OCI-LY1 (cell line): Measurements from ENCODE around the gene MROH2B.

Experiments used
- H2AFZ ChIP-seq: fragments of 200-600 bp; sonication (generic), shearing (Covaris generic); 2 replicates; pipeline ENCODE4 v1.6.0; 2014; ENCODE audit warnings: antibody characterized with exemption, mild to moderate bottlenecking, low read length
- H3F3A ChIP-seq: fragments of 200-600 bp; sonication (generic), shearing (Covaris generic); 2 replicates; pipeline ENCODE4 v1.6.0; 2014; ENCODE audit warnings: mild to moderate bottlenecking, antibody characterized with exemption, low read length, moderate library complexity; ENCODE audit not compliant: insufficient read depth
- H3K27ac ChIP-seq: fragments of 200-600 bp; sonication (generic); 2 replicates; pipeline ENCODE4 v1.5.1; 2014; ENCODE audit warnings: low read length, mixed run types, mild to moderate bottlenecking, low read depth; ENCODE audit not compliant: poor library complexity, severe bottlenecking
- H3K27me3 ChIP-seq: fragments of 200-600 bp; sonication (generic); 2 replicates; pipeline ENCODE4 v1.6.0; 2014; ENCODE audit warnings: antibody characterized with exemption, mild to moderate bottlenecking, low read length, moderate library complexity; ENCODE audit not compliant: insufficient read depth
- H3K36me3 ChIP-seq: fragments of 200-600 bp; sonication (generic); 2 replicates; pipeline ENCODE4 v1.6.1; 2014; ENCODE audit warnings: mild to moderate bottlenecking, antibody characterized with exemption, low read length, moderate library complexity, mixed read lengths; ENCODE audit not compliant: insufficient read depth
- H3K4me1 ChIP-seq: fragments of 200-600 bp; sonication (generic); 2 replicates; pipeline ENCODE4 v1.5.1; 2014; ENCODE audit warnings: mild to moderate bottlenecking, low read length, moderate library complexity; ENCODE audit not compliant: insufficient read depth, severe bottlenecking
- H3K4me2 ChIP-seq: fragments of 200-600 bp; sonication (generic), shearing (Covaris generic); 2 replicates; pipeline ENCODE4 v1.6.1; 2014; ENCODE audit warnings: low read length
- H3K4me3 ChIP-seq: fragments of 200-600 bp; sonication (generic); 2 replicates; pipeline ENCODE4 v1.5.1; 2014; ENCODE audit warnings: low read length, low read depth, mild to moderate bottlenecking, mixed read lengths; ENCODE audit not compliant: poor library complexity, severe bottlenecking
- H3K79me2 ChIP-seq: fragments of 200-600 bp; shearing (Covaris generic); 2 replicates; pipeline ENCODE4 v1.6.1; 2016; ENCODE audit warnings: mixed run types, low read length, mixed read lengths; ENCODE audit not compliant: insufficient read depth
- H3K9ac ChIP-seq: fragments of 200-600 bp; sonication (generic), shearing (Covaris generic); 2 replicates; pipeline ENCODE4 v1.6.1; 2014; ENCODE audit warnings: mild to moderate bottlenecking, low read length, mixed read lengths
- H3K9me2 ChIP-seq: fragments of 200-600 bp; sonication (generic), shearing (Covaris generic); 2 replicates; pipeline ENCODE4 v1.6.1; 2014; ENCODE audit warnings: low read depth, mild to moderate bottlenecking, low read length, mixed read lengths
- H3K9me3 ChIP-seq: fragments of 200-600 bp; shearing (Covaris generic); 2 replicates; pipeline ENCODE4 v1.6.1; 2014; ENCODE audit warnings: low read length, mixed read lengths
- H4K20me1 ChIP-seq: fragments of 200-600 bp; sonication (generic), shearing (Covaris generic); 2 replicates; pipeline ENCODE4 v1.6.0; 2016; ENCODE audit warnings: mild to moderate bottlenecking, low read length; ENCODE audit not compliant: insufficient read depth
- CTCF ChIP-seq: fragments of 200-600 bp; sonication (generic), shearing (Covaris generic); IDR thresholded peaks from 2 replicates; pipeline ENCODE4 v1.5.1; 2017; ENCODE audit warnings: mild to moderate bottlenecking, antibody characterized with exemption, low read length, moderate library complexity, mixed read lengths
- EZH2 ChIP-seq: fragments of 200-600 bp; sonication (generic), shearing (Covaris generic); IDR thresholded peaks from 2 replicates; pipeline ENCODE4 v1.8.0; 2017; ENCODE audit warnings: borderline replicate concordance, mixed run types, mild to moderate bottlenecking, antibody characterized with exemption, low read length, moderate library complexity, mixed read lengths

Gene MROH2B

GRCh38 chr5:41004931-41005330 lies 66.2 kb downstream of the MROH2B start:
- Histone ChIP-seq H3F3A (no peaks in the 10 kb centered on the region), H4K20me1 (no peaks in the 10 kb centered on the region), H3K9me2 (no peaks in the 10 kb centered on the region), H3K27ac (no peak overlapping the region), H3K4me1 (no peaks in the 10 kb centered on the region), H3K4me3 (no peak overlapping the region), H3K27me3 (no peaks in the 10 kb centered on the region), H3K36me3 (no peaks in the 10 kb centered on the region), H2AFZ (no peak overlapping the region), H3K4me2 (no peak overlapping the region), H3K9ac (no peak overlapping the region), H3K9me3 (no peaks in the 10 kb centered on the region), H3K79me2 (no peaks in the 10 kb centered on the region)
- no peak for TF ChIP-seq EZH2
- TF ChIP-seq CTCF = no peak

GRCh38 chr5:41003670-41004376 lies 67.3 kb downstream of the MROH2B start:
- no peaks in the 10 kb centered on the region for H3K9me2 ChIP-seq
- no peak overlapping the region for H3K4me2 ChIP-seq
- no peaks in the 10 kb centered on the region for H3K4me1 ChIP-seq
- H3K9ac ChIP-seq = no peak overlapping the region
- H3K27ac ChIP-seq = no peak overlapping the region
- TF ChIP-seq CTCF = no peak
- TF ChIP-seq EZH2 = no peak
- H3F3A ChIP-seq = no peaks in the 10 kb centered on the region
- no peaks in the 10 kb centered on the region for H3K27me3 ChIP-seq
- H2AFZ ChIP-seq = no peak overlapping the region
- no peaks in the 10 kb centered on the region for H3K9me3 ChIP-seq
- no peak overlapping the region for H3K4me3 ChIP-seq
- H4K20me1 ChIP-seq = no peaks in the 10 kb centered on the region
- H3K36me3 ChIP-seq = no peaks in the 10 kb centered on the region
- no peaks in the 10 kb centered on the region for H3K79me2 ChIP-seq

GRCh38 chr5:40999966-41000365 lies 71.2 kb downstream of the MROH2B start:
- Histone ChIP-seq H3K4me1 (no peaks in the 10 kb centered on the region), H3K9me3 (no peaks in the 10 kb centered on the region), H4K20me1 (no peaks in the 10 kb centered on the region), H3K4me2 (no peak overlapping the region), H3K79me2 (no peaks in the 10 kb centered on the region), H3K9ac (no peak overlapping the region), H3F3A (no peaks in the 10 kb centered on the region), H2AFZ (no peak overlapping the region), H3K27me3 (no peaks in the 10 kb centered on the region), H3K36me3 (no peaks in the 10 kb centered on the region), H3K27ac (no peak overlapping the region), H3K4me3 (no peak overlapping the region), H3K9me2 (no peaks in the 10 kb centered on the region)
- no peak for TF ChIP-seq EZH2
- TF ChIP-seq CTCF = no peak
